ENCODE data around the gene RGS12. TPM values are rescaled to one million over a fixed set of nuclear protein-coding genes. Genes with fewer than 3 reads are reported as not detected.

Gene RGS12
- total RNA-seq, 1 experiment from 2014 or later, result 19.7 TPM

DNA sequence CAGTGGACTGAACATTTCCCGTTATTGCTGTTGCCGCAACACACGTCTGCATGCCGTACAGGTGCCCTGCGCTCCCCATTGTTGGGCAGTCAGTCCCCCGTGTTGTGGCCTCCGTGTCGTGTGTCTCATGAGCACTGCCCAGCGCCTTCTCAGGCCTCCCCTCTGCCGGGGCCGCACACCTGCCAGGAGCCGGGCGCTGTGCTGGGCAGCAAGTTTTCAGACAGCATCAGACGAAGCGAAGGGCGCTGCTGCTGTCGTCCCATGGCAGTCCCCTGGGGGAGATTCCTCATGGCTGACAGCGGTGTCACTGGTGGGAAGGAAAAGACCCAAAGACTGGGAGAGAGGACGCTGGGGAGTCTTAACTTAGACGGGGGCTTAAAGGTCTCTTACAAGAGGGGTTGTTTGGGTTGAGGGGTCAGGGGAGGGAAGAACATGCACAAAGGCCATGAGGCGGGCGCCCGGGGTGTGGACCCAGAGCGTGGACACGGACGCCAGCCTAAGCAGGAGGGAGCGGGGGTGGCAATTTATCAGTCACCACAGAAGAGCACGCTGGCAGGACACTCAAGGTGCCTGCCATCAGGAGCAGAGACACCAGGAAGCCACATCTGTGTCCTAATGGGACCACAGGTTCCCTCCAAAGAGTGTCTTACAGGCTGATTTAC lies 47.3 kb downstream of the RGS12 start:
- Histone ChIP-seq H3K27me3 (ENCODE audit: control insufficient read depth, insufficient read depth, low read length) (no peaks in the 10 kb centered on the region), H3K36me3 (replicated peaks; ENCODE audit: control insufficient read depth, insufficient read depth, low read length) (no peaks in the 10 kb centered on the region), H3K4me3 (ENCODE audit: insufficient read depth, low read depth, low read length) (no peak overlapping the region)
- DNase-seq, result no peak

DNA sequence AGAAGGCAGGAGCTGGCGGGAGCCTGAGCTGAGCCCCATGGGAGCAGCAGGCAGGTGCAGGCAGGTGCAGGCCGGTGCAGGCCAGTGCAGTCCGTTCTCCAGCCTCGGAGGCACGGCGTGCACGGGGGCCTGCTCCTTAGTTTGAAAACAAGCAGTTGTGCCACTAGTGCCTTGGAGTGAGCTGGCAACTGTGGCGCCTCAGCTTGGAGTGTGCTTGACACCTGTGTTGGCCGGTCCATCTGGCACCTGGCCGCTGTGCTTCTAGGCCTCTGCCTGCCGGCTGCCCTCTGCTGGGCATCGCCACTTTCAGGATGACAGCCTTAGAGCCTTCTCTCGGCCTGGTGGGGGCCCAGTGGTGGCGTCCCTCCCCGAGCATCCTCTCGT lies 47.9 kb downstream of the RGS12 start:
- DNase-seq, result peak; percentile 63
- H3K4me3 ChIP-seq (ENCODE audit: insufficient read depth, low read depth, low read length), result no peak overlapping the region
- no peaks in the 10 kb centered on the region for H3K27me3 ChIP-seq (ENCODE audit: control insufficient read depth, insufficient read depth, low read length)
- H3K36me3 ChIP-seq (replicated peaks; ENCODE audit: control insufficient read depth, insufficient read depth, low read length), result no peaks in the 10 kb centered on the region

GRCh38 chr4:3341760-3342159 lies 48.9 kb downstream of the RGS12 start:
- peak; percentile 64 for DNase-seq
- H3K27me3 ChIP-seq (ENCODE audit: control insufficient read depth, insufficient read depth, low read length), result no peaks in the 10 kb centered on the region
- H3K4me3 ChIP-seq (ENCODE audit: insufficient read depth, low read depth, low read length), result no peak overlapping the region
- no peaks in the 10 kb centered on the region for H3K36me3 ChIP-seq (replicated peaks; ENCODE audit: control insufficient read depth, insufficient read depth, low read length)

- no peaks in the 10 kb centered on the region for H3K27me3 ChIP-seq (ENCODE audit: control insufficient read depth, insufficient read depth, low read length)
- H3K4me3 ChIP-seq (ENCODE audit: insufficient read depth, low read depth, low read length), result no peak overlapping the region
- H3K36me3 ChIP-seq (replicated peaks; ENCODE audit: control insufficient read depth, insufficient read depth, low read length), result no peaks in the 10 kb centered on the region
- no peak for DNase-seq
These were observed 49.5 kb downstream of the RGS12 start for GRCh38 chr4:3342182-3342854.

Other genes with a start within 250 kb of the RGS12 start
- not detected in 2 replicates for gene HTT-AS, start 218.5 kb upstream of the RGS12 start, total RNA-seq (2014; rRNA removed; shearing (Covaris generic))
- 24.4 and 31.5 TPM in 2 replicates for gene HTT, start 218.3 kb upstream of the RGS12 start, total RNA-seq (2014; rRNA removed; shearing (Covaris generic))
- gene MSANTD1, start 43.9 kb upstream of the RGS12 start, total RNA-seq (2014; rRNA removed; shearing (Covaris generic)), result 0.07 and 0.24 TPM in 2 replicates
- 0.03 and 1.1 TPM in 2 replicates for gene HGFAC, start 148.9 kb downstream of the RGS12 start, total RNA-seq (2014; rRNA removed; shearing (Covaris generic))
- gene DOK7, start 170.3 kb downstream of the RGS12 start, total RNA-seq (2014; rRNA removed; shearing (Covaris generic)), result 0.22 and 0.73 TPM in 2 replicates
- 57.9 and 101 TPM in 2 replicates for gene LRPAP1, start 239.4 kb downstream of the RGS12 start, total RNA-seq (2014; rRNA removed; shearing (Covaris generic))